ENCODE results near the gene IL31. TPM values are rescaled to one million over a fixed set of nuclear protein-coding genes. Genes with fewer than 3 reads are reported as not detected.
A peak's percentile ranks its signal among the peaks of the same experiment; 100 is the strongest.

The IL31 gene
- total RNA-seq, 6 experiments from 2014 or later: not detected

DNA sequence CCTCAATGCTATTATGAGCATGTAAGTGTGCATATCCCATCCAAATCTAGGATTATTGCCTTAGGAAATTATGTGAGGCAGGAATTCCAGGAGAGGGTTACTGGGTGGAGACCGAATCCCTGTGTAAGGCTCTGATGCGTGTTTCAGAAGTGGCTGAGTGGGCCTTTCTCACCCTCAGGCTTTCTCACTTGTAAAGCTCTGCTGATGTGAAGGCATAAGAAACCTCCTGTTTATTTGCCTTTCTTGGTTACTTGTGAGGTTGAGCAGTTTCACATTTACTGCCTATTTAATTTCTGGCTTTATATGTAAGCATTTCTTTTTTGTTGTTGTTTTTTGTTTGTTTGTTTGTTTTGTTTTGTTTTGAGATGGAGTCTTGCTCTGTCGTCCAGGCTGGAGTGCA is 11.0 kb downstream of the IL31 start:
- TF ChIP-seq POLR2A (IDR thresholded peaks at IDR 0.05) (no peak), CTCF (IDR thresholded peaks at IDR 0.05) (no peak)
- intact Hi-C loops (cut with DNase I): no loop called here
- H3K9me3 ChIP-seq: no peaks in the 10 kb centered on the region
- no peaks in the 10 kb centered on the region for H3K27me3 ChIP-seq
- 56% methylated on average over 1 of the region's 3 CpGs for WGBS (ENCODE audit: insufficient coverage, low coverage, low lambda C conversion rate, missing lambda C conversion rate)
- H3K4me1 ChIP-seq: no peaks in the 10 kb centered on the region
- DNase-seq (no peak), ATAC-seq (no peak)
- H3K36me3 ChIP-seq: no peaks in the 10 kb centered on the region
- H3K27ac ChIP-seq: no peak overlapping the region
- no peak overlapping the region for H3K4me3 ChIP-seq

GRCh38 chr12:122161682-122162081 is 12.3 kb downstream of the IL31 start:
- intact Hi-C loops (cut with DNase I): no loop called here
- 63% methylated on average over 8 of the region's 8 CpGs for WGBS (ENCODE audit: insufficient coverage, low coverage, low lambda C conversion rate, missing lambda C conversion rate)
- ATAC-seq: no peak

GRCh38 chr12:122160761-122161160 is 13.3 kb downstream of the IL31 start:
- Histone ChIP-seq H3K36me3 (no peaks in the 10 kb centered on the region), H3K27me3 (no peaks in the 10 kb centered on the region), H3K4me1 (no peaks in the 10 kb centered on the region), H3K27ac (no peak overlapping the region), H3K9me3 (no peaks in the 10 kb centered on the region), H3K4me3 (no peak overlapping the region)
- ATAC-seq: no peak
- WGBS (ENCODE audit: insufficient coverage, low coverage, low lambda C conversion rate, missing lambda C conversion rate): 80% methylated on average over 10 of the region's 11 CpGs
- DNase-seq: no peak
- TF ChIP-seq CTCF (IDR thresholded peaks at IDR 0.05) (no peak), POLR2A (IDR thresholded peaks at IDR 0.05) (no peak)
- intact Hi-C loops (cut with DNase I): no loop called here

More at GRCh38 chr12:122161682-122162081, 12.3 kb downstream of the IL31 start:
- Histone ChIP-seq H3K27me3 (no peaks in the 10 kb centered on the region), H3K4me3 (no peak overlapping the region), H3K4me1 (no peaks in the 10 kb centered on the region), H3K27ac (no peak overlapping the region), H3K36me3 (no peaks in the 10 kb centered on the region), H3K9me3 (no peaks in the 10 kb centered on the region)
- no peak for DNase-seq
- TF ChIP-seq CTCF (IDR thresholded peaks at IDR 0.05) (no peak), POLR2A (IDR thresholded peaks at IDR 0.05) (no peak)

DNA sequence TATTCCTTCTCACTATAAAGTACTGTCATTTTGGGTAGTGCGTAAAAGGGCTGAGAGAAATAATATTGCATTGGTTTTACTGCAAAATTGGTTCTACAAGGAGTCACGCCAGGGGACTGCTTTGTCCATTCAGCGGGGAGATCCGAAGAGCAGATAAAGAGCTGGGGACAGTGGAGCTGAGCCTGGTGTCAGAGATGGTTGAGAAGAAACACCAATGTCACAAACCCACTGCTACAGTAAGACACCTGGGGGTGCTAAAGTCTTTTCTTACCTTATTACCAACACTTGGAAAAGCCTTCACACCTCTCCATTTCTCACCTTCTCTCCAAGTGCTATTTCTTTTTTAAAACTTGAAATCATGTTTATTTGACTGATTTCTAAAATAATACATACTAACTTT is 14.1 kb downstream of the IL31 start:
- intact Hi-C loops (cut with DNase I): no loop called here
- TF ChIP-seq CTCF (IDR thresholded peaks at IDR 0.05) (peak in 1 of 4 donors; percentile 29), POLR2A (IDR thresholded peaks at IDR 0.05) (no peak)
- WGBS (ENCODE audit: insufficient coverage, low coverage, low lambda C conversion rate, missing lambda C conversion rate): 73% methylated on average over 4 of the region's 4 CpGs
- Histone ChIP-seq H3K27ac (no peak overlapping the region), H3K36me3 (no peaks in the 10 kb centered on the region), H3K9me3 (no peaks in the 10 kb centered on the region), H3K27me3 (no peaks in the 10 kb centered on the region), H3K4me3 (no peak overlapping the region), H3K4me1 (no peaks in the 10 kb centered on the region)
- DNase-seq (no peak), ATAC-seq (peak in 1 of 4 donors; percentile 32)

DNA sequence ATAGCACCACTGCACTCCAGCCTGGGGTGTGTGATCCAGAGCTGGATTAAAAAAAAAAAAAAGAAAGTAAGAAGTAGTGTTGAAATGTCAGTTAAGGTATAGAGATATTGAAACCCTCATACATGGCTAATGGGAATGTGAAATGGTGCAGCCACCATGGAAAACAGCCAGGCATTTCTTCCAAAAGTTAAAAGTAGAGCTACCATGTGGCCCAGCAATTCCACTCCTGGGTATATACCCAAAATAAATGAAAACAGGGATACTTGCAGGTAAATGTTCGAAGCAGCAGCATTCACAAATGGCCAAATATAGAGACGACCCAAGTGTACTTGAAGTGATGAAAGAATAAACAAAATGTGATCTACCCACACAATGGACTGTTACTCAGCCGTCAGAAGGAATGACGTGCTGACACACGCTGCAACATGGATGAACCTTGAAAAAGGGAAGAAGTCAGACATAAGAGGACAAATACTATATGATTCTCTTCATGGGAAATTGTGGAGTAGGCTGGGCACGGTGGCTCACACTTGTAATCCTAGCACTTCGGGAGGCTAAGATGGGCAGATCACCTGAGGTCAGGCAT is 15.2 kb downstream of the IL31 start:
- H3K4me3 ChIP-seq: no peak overlapping the region
- WGBS (ENCODE audit: insufficient coverage, low coverage, low lambda C conversion rate, missing lambda C conversion rate): 85% methylated on average over 6 of the region's 7 CpGs
- H3K36me3 ChIP-seq: no peaks in the 10 kb centered on the region
- H3K4me1 ChIP-seq: no peaks in the 10 kb centered on the region
- DNase-seq: no peak
- TF ChIP-seq CTCF (IDR thresholded peaks at IDR 0.05) (no peak), POLR2A (IDR thresholded peaks at IDR 0.05) (no peak)
- H3K9me3 ChIP-seq: no peaks in the 10 kb centered on the region
- ATAC-seq: no peak
- H3K27me3 ChIP-seq: no peaks in the 10 kb centered on the region
- intact Hi-C loops (cut with DNase I): no loop called here
- no peak overlapping the region for H3K27ac ChIP-seq
